NCI-H2029 (cell line): Measurements from ENCODE around the gene RALGPS2.

Experiments
- DNase-seq: peaks from one replicate; lab custom pipeline; 2025; lab: John Stamatoyannopoulos, UW

RALGPS2 gene

GRCh38 chr1:178962853-178963711, 238.0 kb downstream of the RALGPS2 start:
- DNase-seq = no peak

- DNase-seq = no peak
Measured at GRCh38 chr1:178964469-178965330, 239.7 kb downstream of the RALGPS2 start.

GRCh38 chr1:178966312-178966711, 241.3 kb downstream of the RALGPS2 start:
- DNase-seq = no peak

- DNase-seq = no peak
Measured at GRCh38 chr1:178969226-178969987, 244.4 kb downstream of the RALGPS2 start.

- DNase-seq = no peak
Measured at GRCh38 chr1:178970184-178970583, 245.1 kb downstream of the RALGPS2 start.
